Osteocyte (in vitro differentiated cells): ENCODE results near the gene FAM114A1. TPM values are rescaled to one million over a fixed set of nuclear protein-coding genes. Genes with fewer than 3 reads are reported as not detected.
A peak's percentile ranks its signal among the peaks of the same experiment; 100 is the strongest.

Experiments
- DNase-seq: peaks from one replicate; pipeline ENCODE4 v3.0.0; 2021; ENCODE audit warnings: mixed read lengths; ENCODE audit not compliant: unreplicated experiment; ENCODE audit errors: extremely low spot score
- H3K27ac Mint-ChIP-seq: one replicate; pipeline ENCODE4 v1.8.0; 2021; ENCODE audit warnings: mild to moderate bottlenecking, mixed read lengths; ENCODE audit not compliant: unreplicated experiment
- H3K27me3 Mint-ChIP-seq: one replicate; pipeline ENCODE4 v1.8.0; 2021; ENCODE audit warnings: mixed read lengths; ENCODE audit not compliant: unreplicated experiment
- H3K36me3 Mint-ChIP-seq: one replicate; pipeline ENCODE4 v1.8.0; 2021; ENCODE audit warnings: mixed read lengths; ENCODE audit not compliant: unreplicated experiment
- H3K4me1 Mint-ChIP-seq: one replicate; pipeline ENCODE4 v1.8.0; 2021; ENCODE audit warnings: mixed read lengths; ENCODE audit not compliant: unreplicated experiment
- H3K4me3 Mint-ChIP-seq: one replicate; pipeline ENCODE4 v1.8.0; 2021; ENCODE audit warnings: mild to moderate bottlenecking, moderate library complexity, mixed read lengths; ENCODE audit not compliant: unreplicated experiment
- H3K9me3 Mint-ChIP-seq: one replicate; pipeline ENCODE4 v1.8.0; 2021; ENCODE audit warnings: mixed read lengths; ENCODE audit not compliant: unreplicated experiment
- CTCF ChIP-seq: fragments of 200-600 bp; sonication (generic); IDR thresholded peaks from 2 replicates; pipeline ENCODE4 v1.5.0; 2021; ENCODE audit warnings: antibody characterized with exemption, mild to moderate bottlenecking, moderate library complexity
- total RNA-seq: library from RNA; stranded (reverse); gene quantifications from 2 replicates; pipeline ENCODE4 v1.2.1, GENCODE V29; 2021

Gene FAM114A1
- total RNA-seq, 1 donor from 2014 or later, result 139 TPM

GRCh38 chr4:38902695-38903094, 35.1 kb downstream of the FAM114A1 start:
- TF ChIP-seq CTCF, result peak; percentile 58
- Mint-ChIP-seq H3K27ac (no peak overlapping the region), H3K9me3 (no peaks in the 10 kb centered on the region), H3K4me1 (peaks cover 2% of the 10 kb centered on the region), H3K27me3 (no peaks in the 10 kb centered on the region), H3K4me3 (no peak overlapping the region), H3K36me3 (peaks cover 39% of the 10 kb centered on the region)
- no peak for DNase-seq

DNA sequence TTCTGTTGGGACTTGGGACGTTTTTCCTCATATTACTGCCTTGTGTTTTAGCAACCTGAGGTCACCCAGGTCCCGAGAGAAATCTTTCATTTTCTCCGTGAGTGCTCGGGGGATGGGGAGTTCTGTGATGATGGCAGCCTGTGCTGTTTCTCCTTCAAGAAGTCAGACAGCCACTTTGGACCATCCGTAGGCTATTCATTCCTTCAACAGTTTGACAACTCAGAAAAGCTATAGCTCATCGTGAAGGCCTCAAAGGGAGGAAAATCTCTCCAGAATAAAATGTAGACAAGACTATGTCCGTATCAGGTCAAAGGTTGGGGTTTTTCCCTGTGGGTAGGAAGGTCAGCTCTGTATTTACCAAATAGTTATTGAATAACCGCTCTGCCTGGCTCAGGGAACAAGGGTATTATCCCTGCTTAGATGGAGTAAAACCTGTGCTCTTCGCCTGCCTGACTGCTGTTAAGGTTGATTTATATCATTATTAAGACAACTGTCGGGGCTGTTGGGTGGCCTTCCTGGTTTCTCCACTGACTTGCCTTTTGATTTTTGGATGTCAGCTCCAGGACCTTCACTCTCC, 36.6 kb downstream of the FAM114A1 start:
- no peak for DNase-seq
- no peak for TF ChIP-seq CTCF
- H3K36me3 Mint-ChIP-seq, result peaks cover 40% of the 10 kb centered on the region
- H3K27ac Mint-ChIP-seq, result peak overlapping the region; percentile 10
- no peak overlapping the region for H3K4me3 Mint-ChIP-seq
- no peaks in the 10 kb centered on the region for H3K27me3 Mint-ChIP-seq
- H3K4me1 Mint-ChIP-seq, result peaks cover 2% of the 10 kb centered on the region
- no peaks in the 10 kb centered on the region for H3K9me3 Mint-ChIP-seq

DNA sequence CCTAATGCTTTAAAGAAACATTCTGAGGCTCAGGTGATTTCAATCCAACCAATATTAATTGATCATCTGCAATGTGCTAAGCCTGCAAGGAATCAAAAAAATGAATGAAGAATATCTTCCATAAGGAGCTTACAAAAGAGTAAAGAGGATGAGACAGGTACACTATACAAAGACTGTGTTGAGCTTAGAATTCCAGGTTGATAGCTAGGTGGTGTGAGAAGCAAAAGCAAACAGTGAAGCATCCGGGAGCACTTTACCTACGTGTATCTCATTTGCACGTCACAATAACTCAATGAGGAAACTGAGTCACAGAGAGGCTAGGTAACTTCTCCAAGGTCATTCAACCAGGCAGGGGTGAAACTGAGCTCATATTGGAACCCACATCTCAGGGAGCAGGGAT, 37.1 kb downstream of the FAM114A1 start:
- Mint-ChIP-seq H3K27me3 (no peaks in the 10 kb centered on the region), H3K4me1 (peaks cover 2% of the 10 kb centered on the region)

GRCh38 chr4:38905652-38906385, 38.2 kb downstream of the FAM114A1 start:
- Mint-ChIP-seq H3K4me3 (no peak overlapping the region), H3K27ac (no peak overlapping the region), H3K9me3 (no peaks in the 10 kb centered on the region), H3K36me3 (peaks cover 55% of the 10 kb centered on the region), H3K27me3 (no peaks in the 10 kb centered on the region), H3K4me1 (peaks cover 2% of the 10 kb centered on the region)
- no peak for TF ChIP-seq CTCF
- no peak for DNase-seq

More for the DNA sequence above, 37.1 kb downstream of the FAM114A1 start:
- H3K36me3 Mint-ChIP-seq, result peaks cover 44% of the 10 kb centered on the region
- H3K9me3 Mint-ChIP-seq, result no peaks in the 10 kb centered on the region
- no peak overlapping the region for H3K4me3 Mint-ChIP-seq
- H3K27ac Mint-ChIP-seq, result peak overlapping the region; percentile 10
- DNase-seq, result no peak
- TF ChIP-seq CTCF, result no peak

- H3K27me3 Mint-ChIP-seq, result no peaks in the 10 kb centered on the region
- TF ChIP-seq CTCF, result no peak
- DNase-seq, result no peak
Measured at GRCh38 chr4:38907696-38908270, 40.2 kb downstream of the FAM114A1 start.

More at GRCh38 chr4:38907696-38908270, 40.2 kb downstream of the FAM114A1 start:
- Mint-ChIP-seq H3K27ac (no peak overlapping the region), H3K4me3 (no peak overlapping the region), H3K36me3 (peaks cover 67% of the 10 kb centered on the region), H3K9me3 (no peaks in the 10 kb centered on the region), H3K4me1 (no peaks in the 10 kb centered on the region)
